ENCODE data around the gene UMOD.
A peak's percentile ranks its signal among the peaks of the same experiment; 100 is the strongest.
"Not testable (repeated sequence)": the region's sequence is repeated elsewhere in the genome, so short reads cannot be mapped to it uniquely, and the experiment has no call there.

UMOD gene

GRCh38 chr16:20359997-20360396, 7.5 kb upstream of the UMOD start:
- DNase-seq, result peak; percentile 17

GRCh38 chr16:20355114-20355782, 2.7 kb upstream of the UMOD start:
- no peak for DNase-seq

- DNase-seq, result no peak
Observed at GRCh38 chr16:20353379-20353778, 864 bp upstream of the UMOD start.

GRCh38 chr16:20349615-20350014, 2.9 kb downstream of the UMOD start:
- DNase-seq, result no peak

GRCh38 chr16:20348365-20349185, 3.9 kb downstream of the UMOD start:
- no peak for DNase-seq

GRCh38 chr16:20347666-20348364, 4.7 kb downstream of the UMOD start:
- no peak for DNase-seq

GRCh38 chr16:20344611-20345010, 7.9 kb downstream of the UMOD start:
- no peak for DNase-seq

- DNase-seq, result no peak
Observed at GRCh38 chr16:20339744-20340143, 12.8 kb downstream of the UMOD start.

GRCh38 chr16:20336955-20337354, 15.6 kb downstream of the UMOD start:
- DNase-seq, result no peak

- no peak for DNase-seq
Observed at GRCh38 chr16:20334396-20334795, 18.1 kb downstream of the UMOD start.

GRCh38 chr16:20333120-20333519, 19.4 kb downstream of the UMOD start:
- DNase-seq, result no peak

- DNase-seq, result no peak
Observed at GRCh38 chr16:20332411-20332810, 20.1 kb downstream of the UMOD start.

GRCh38 chr16:20331635-20332034, 20.9 kb downstream of the UMOD start:
- DNase-seq, result no peak

GRCh38 chr16:20329392-20330138, 22.9 kb downstream of the UMOD start:
- DNase-seq, result no peak

GRCh38 chr16:20327444-20328041, 25.0 kb downstream of the UMOD start, which contains the start of gene GP2:
Gene GP2, minus strand, starts transcription at chr16:20327513. Its CDS starts 1,082 bp downstream, at chr16:20326431.
- no peak for DNase-seq

- no peak for DNase-seq
Observed at GRCh38 chr16:20326321-20326720, 26.2 kb downstream of the UMOD start.

- no peak for DNase-seq
Observed at GRCh38 chr16:20325005-20325404, 27.5 kb downstream of the UMOD start.

- no peak for DNase-seq
Observed at GRCh38 chr16:20323591-20324117, 28.9 kb downstream of the UMOD start.

- no peak for DNase-seq
Observed at GRCh38 chr16:20322696-20323095, 29.8 kb downstream of the UMOD start.

- DNase-seq, result no peak
Observed at GRCh38 chr16:20321671-20322070, 30.8 kb downstream of the UMOD start.

- DNase-seq, result not testable (repeated sequence)
Observed at GRCh38 chr16:20321051-20321450, 31.5 kb downstream of the UMOD start.

GRCh38 chr16:20320592-20320991, 31.9 kb downstream of the UMOD start:
- DNase-seq, result no peak
